ENCODE measurements around the gene CDV3. TPM values are rescaled to one million over a fixed set of nuclear protein-coding genes. Genes with fewer than 3 reads are reported as not detected.
A peak's percentile ranks its signal among the peaks of the same experiment; 100 is the strongest.

Gene CDV3
- total and polyA plus RNA-seq, 9 of the 15 experiments (the other 6 are each of a cell fraction or from before 2014, with no cell fraction given), result 72.3 to 273 (median 116) TPM

- no TSS peak for BruUV-seq (replicated peaks)
- CTCF ChIA-PET (ENCODE audit: low intra/inter-chr PET ratio), result no interaction called here
- H3K79me2 ChIP-seq (ENCODE audit: control insufficient read depth, insufficient read depth, low read length), result no peaks in the 10 kb centered on the region
- no peaks in the 10 kb centered on the region for H3K9me3 ChIP-seq (replicated peaks; ENCODE audit: control insufficient read depth, insufficient read depth, low read depth, low read length)
- no peaks in the 10 kb centered on the region for H3K4me1 ChIP-seq (replicated peaks in 1 of 2; ENCODE audit: control insufficient read depth in 2 of 2, insufficient read depth in 2 of 2, low read length in 2 of 2)
- POLR2A ChIA-PET, result interaction anchor here (1.0 kb wide), 1 partner anchor 33 kb away, joined by 3 read pairs; no protein-coding TSS in a partner anchor
- H3K27ac ChIP-seq (ENCODE audit: extremely low read depth, low read depth, low read length), result no peak overlapping the region
- H3K9me1 ChIP-seq (ENCODE audit: control insufficient read depth, insufficient read depth, low read length), result no peaks in the 10 kb centered on the region
- DNase-seq (ENCODE audit: extremely low read depth in 1 of 4, low spot score in 3 of 4), result no peak
- no peak for ATAC-seq
- FAIRE-seq, result no peak
- intact Hi-C loops (cut with micrococcal nuclease), result no loop called here
- no peak overlapping the region for H3K4me3 ChIP-seq
- H3K27me3 ChIP-seq (ENCODE audit: control insufficient read depth in 2 of 2, insufficient read depth in 2 of 2, low read length in 2 of 2), result no peaks in the 10 kb centered on the region
- H2AFZ ChIP-seq (ENCODE audit: low read depth, low read length), result no peak overlapping the region
- peaks cover 76% of the 10 kb centered on the region for H3K36me3 ChIP-seq (ENCODE audit: control insufficient read depth, insufficient read depth, low read length)
- 90% methylated on average over 2 of the region's 2 CpGs for WGBS (ENCODE audit: insufficient coverage, low coverage, missing lambda C conversion rate)
- no peak overlapping the region for H3K4me2 ChIP-seq (ENCODE audit: insufficient read depth, low read length)
- no peaks in the 10 kb centered on the region for H4K20me1 ChIP-seq (replicated peaks; ENCODE audit: control insufficient read depth, insufficient read depth, low read length)
- TF ChIP-seq, protein P1, sequence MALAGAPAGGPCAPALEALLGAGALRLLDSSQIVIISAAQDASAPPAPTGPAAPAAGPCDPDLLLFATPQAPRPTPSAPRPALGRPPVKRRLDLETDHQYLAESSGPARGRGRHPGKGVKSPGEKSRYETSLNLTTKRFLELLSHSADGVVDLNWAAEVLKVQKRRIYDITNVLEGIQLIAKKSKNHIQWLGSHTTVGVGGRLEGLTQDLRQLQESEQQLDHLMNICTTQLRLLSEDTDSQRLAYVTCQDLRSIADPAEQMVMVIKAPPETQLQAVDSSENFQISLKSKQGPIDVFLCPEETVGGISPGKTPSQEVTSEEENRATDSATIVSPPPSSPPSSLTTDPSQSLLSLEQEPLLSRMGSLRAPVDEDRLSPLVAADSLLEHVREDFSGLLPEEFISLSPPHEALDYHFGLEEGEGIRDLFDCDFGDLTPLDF (CRISPR knock-in tag; IDR thresholded peaks at IDR 0.05), result no peak
- TF ChIP-seq MAFF (IDR thresholded peaks at IDR 0.05; ENCODE audit: low read length) (peak; percentile 19; the same call in 1 of the 2 replicates), ZNF740 (CRISPR knock-in tag; IDR thresholded peaks at IDR 0.05) (no peak), ZNF740 (tag; IDR thresholded peaks at IDR 0.05) (no peak), ZNF316 (IDR thresholded peaks at IDR 0.05) (peak; percentile 62), C11orf30 (IDR thresholded peaks at IDR 0.05; ENCODE audit: low read depth) (0 out of 2 replicates have a peak, but pooled peaks have one; percentile 14)
- in situ Hi-C loops (cut with MboI), result no loop called here
- H3K9ac ChIP-seq (ENCODE audit: insufficient read depth in 1 of 2, low read depth in 2 of 2, low read length in 2 of 2), result no peak overlapping the region
Measured at GRCh38 chr3:133611534-133611933, 38.0 kb downstream of the CDV3 start.
